GM21717 (cell line): ENCODE measurements around the gene MPP4.
"Not testable (repeated sequence)": the region's sequence is repeated elsewhere in the genome, so short reads cannot be mapped to it uniquely, and the experiment has no call there.

Experiments
- ATAC-seq: cut with Tn5 transposase; IDR thresholded peaks from one replicate; pipeline ENCODE4 v1.9.1; 2021; ENCODE audit warnings: mild to moderate bottlenecking, moderate library complexity; ENCODE audit not compliant: unreplicated experiment

Gene MPP4

GRCh38 chr2:201674794-201675193, 23.6 kb downstream of the MPP4 start:
- no peak for ATAC-seq

GRCh38 chr2:201674298-201674697, 24.1 kb downstream of the MPP4 start:
- ATAC-seq: no peak

DNA sequence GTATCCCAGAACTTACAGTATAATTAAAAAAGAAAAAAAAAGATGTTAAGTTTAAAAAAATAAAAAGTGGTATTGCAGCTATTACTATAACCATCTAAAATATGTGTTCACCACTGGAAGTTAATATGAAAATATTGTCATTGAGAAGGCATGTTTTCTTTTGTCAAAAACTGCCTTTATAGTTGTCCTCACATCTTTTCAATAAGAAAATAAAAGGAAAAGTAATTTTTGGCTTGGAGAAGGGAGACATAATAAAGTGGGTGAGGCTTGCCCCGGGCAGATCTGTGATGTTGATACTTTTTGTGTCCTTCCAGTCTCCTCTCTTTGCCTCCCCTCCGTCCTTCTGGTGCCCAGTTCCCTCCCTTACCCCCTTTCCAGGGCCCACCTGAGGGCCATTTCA, 24.9 kb downstream of the MPP4 start:
- no peak for ATAC-seq

DNA sequence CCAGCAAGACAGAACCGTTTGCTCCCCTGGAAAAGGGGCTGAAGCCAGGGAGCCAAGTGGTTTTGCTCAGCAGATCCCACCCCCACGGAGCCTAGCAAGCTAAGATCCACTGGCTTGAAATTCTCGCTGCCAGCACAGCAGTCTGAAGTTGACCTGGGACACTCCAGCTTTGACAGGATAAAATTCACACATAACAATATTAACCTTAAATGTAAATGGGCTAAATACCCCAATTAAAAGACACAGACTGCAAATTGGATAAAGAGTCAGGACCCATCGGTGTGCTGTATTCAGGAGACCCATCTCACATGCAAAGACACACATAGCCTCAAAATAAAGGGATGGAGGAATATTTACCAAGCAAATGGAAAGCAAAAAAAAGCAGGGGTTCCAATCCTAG, 27.2 kb downstream of the MPP4 start:
- ATAC-seq: not testable (repeated sequence)

DNA sequence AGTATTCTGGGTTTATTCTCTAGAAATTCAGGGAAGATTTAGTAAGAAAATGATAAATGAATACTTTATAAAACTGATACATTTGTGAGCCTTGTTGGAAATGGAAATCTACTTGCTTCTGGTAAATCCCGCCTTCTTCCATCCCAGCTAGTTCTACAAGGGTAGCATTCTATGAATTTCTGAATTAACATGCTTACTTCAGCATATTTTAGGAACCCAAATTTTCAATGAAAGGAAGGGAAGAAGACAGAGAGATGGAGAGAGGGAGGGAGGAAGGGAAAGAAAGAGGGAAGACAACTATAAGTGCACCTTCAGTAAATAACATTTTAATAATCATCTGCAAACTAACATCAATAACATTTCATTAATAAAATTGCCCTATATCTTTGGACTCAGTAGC, 28.6 kb downstream of the MPP4 start:
- ATAC-seq: no peak

- ATAC-seq: no peak
Observed at GRCh38 chr2:201668402-201668910, 30.0 kb downstream of the MPP4 start.

- ATAC-seq: no peak
Observed at GRCh38 chr2:201664334-201664733, 34.1 kb downstream of the MPP4 start.

- no peak for ATAC-seq
Observed at GRCh38 chr2:201661366-201661765, 37.1 kb downstream of the MPP4 start.

- no peak for ATAC-seq
Observed at GRCh38 chr2:201660293-201660895, 38.0 kb downstream of the MPP4 start.

DNA sequence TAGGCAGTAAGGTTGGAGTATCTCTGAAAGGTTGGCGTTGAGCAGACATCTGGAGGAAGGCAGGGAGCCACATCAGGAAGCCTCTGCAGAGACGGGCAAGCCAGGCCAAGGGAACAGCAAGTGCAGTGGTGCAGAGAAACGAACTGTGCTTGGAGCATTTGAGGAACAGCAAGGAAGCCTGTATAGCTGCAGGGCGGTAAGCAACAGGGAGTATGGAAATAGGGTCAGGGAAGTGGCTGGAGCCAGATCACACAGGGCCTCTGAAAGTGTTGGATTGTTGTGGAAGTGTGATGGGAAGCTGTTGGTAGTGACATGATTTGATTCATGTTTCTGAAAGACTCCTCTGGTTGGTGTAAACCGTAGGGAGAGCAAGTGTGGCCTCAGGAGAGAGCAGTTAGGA, 41.7 kb downstream of the MPP4 start:
- no peak for ATAC-seq

DNA sequence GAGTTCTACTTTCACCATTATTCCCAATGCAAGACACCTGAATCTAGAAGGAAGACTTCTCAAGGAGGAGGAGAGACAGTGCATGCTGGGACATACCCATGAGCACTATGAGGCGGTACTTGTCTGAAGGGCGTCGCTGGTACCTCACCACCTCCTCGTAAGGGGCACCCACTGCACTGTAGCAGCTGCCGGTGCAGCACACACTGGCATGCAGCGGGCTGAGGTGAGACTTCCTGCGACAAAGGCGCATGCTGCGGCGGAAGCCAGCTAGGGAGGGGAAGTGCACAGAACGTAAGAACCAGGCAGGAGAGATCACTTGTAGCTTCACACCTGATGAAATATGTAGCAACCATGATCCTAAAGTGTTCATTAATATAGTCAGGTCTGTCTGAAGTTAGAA, 42.3 kb downstream of the MPP4 start:
- no peak for ATAC-seq

- ATAC-seq: no peak
Observed at GRCh38 chr2:201654616-201655384, 43.6 kb downstream of the MPP4 start.

- no peak for ATAC-seq
Observed at GRCh38 chr2:201653221-201653620, 45.2 kb downstream of the MPP4 start.

DNA sequence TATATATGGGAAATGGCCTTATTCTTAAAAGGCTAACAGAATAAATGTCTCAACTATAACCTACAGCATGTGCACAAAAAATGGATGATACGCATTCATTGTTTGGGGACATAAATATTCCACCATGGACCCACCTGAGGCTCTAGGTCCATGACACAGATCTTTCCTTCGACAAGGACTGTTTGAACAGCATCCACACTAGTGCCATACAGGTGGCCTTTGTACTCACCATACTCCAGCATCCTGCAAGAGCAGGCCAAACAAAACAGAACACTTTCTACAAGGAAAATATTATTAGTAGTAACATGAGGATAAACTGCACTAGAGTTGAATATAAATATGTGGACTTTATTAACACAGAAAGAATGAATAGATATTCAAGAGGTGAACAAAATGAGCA, 49.0 kb downstream of the MPP4 start:
- ATAC-seq: no peak

GRCh38 chr2:201647431-201647830, 51.0 kb downstream of the MPP4 start:
- no peak for ATAC-seq

DNA sequence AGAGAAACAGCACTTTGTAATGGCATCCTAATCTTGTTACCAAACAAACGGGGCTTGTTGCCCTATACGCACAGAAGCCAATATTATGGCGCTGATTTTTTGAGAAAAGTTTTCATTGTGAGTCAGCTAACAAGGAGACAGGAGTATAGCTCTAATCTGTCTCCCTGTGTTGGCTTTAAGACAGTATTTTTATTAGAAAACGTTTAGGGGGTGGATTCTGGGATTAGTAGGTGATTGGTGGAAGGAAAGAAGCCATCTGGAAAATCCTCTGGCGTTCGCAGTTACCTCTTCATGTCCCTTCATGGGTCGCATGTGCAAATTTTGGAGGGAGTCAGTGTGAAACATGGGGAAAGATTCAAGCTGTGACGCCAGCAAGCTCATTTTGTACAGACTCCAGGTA, 54.4 kb downstream of the MPP4 start:
- no peak for ATAC-seq

DNA sequence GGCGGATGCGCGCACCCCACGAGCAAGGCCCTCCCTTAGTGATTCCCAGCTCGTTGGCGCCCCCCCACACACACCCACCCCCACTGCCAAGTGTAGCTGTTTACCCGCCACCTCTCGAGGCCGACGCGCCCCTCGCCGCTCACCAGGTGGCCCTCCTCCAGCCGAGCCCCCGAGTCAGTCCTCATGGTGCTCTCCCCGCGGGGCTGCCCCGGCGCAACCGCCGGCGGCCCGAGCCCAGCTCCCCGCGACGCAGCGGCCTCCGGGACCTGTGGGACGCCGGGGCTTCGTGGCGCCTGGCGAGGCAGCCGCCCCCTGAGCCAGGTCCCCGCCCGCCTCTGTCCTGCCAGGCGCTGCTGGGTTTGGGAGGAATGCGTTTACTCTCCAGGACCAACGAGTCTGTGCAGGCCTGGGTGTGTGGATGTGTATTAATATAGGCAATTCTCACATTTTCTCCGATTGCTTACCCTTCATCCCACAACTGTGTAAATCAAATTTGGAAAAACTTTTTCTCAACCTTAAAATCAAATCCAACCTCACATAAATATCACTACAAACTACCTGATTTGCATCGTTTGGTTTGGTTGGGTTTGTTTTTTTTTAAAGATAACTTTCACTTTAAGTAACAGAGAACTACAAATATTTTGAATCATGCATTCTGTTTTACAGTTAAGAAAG, 55.1 kb downstream of the MPP4 start, which contains the start of gene TMEM237:
TSS of gene TMEM237 (minus strand) at position 288 of the 675 bp plus-strand sequence. CDS start at position 185, 103 bp downstream.
- peak; percentile 39 for ATAC-seq

DNA sequence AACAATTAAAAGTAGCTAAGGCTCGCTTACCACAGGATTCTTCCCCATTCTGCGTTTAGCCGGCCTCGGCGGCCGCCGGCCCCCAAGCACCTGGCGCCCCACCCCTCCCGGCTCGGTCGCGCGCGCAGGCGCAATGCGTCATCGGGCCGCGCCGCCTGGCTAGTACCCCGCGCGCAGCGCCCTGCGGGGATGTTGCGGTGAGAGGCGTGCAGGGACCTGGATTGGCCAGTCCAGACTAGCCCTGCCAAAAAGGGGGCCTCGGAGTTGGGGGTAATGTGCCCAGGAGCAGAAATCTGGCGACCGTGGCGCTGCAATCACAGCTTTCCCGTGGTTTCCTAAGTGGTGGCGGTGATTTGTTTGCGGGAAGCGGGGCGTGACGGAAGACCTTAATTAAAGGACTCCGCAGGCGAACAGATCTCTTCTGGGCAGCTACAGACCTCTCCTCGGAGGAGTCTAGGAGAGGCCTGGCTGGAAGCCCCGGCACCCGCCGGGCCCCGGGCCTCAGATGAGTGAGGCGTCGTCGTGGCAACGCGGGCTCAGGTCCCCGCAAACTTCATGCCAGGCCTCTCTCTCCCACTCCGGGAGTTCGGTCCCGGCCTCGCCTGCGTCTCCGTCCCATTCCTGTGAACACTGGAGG, 55.7 kb downstream of the MPP4 start:
- peak; percentile 83 for ATAC-seq

DNA sequence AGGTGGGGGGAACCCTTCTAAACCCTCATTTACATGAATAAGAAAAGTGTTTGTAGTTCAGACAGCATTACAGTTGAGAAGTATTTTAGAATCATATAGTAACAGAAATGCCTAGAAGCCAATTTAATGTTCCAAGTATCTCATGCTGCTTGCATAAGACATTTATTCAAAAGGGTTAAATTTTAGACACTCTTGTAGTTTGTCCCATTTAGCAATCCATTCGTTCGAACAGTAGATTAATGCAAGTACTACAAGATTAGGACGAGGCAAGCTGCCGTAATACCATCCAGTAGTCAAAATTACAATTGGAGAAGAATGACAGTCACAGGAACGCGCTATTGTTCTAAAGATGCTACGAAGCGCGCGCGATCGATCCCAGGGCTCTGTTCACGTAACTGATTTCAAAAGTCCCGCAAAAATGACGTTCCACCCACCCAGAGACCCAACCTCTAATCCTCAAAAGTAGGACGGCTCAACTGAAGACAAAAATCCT, 56.3 kb downstream of the MPP4 start:
- ATAC-seq: peak; percentile 44

DNA sequence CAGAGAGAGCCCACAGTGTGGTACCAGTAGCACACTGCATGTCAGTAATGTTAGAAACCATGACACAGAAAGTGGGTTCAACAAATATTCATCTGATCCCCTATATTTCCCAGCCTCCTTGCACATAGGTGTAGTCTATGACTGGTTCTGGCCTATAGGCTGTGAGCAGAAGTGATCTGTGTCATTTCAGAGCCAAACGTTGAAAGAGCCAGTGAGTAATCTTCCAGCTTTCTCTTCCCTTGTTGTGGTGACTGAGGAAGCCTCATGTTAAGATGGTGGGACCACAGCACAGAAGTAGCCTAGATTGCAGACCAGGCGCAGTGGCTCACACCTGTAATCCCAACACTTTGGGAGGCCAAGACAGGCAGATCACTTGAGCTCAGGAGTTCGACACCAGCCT, 59.2 kb downstream of the MPP4 start:
- no peak for ATAC-seq

DNA sequence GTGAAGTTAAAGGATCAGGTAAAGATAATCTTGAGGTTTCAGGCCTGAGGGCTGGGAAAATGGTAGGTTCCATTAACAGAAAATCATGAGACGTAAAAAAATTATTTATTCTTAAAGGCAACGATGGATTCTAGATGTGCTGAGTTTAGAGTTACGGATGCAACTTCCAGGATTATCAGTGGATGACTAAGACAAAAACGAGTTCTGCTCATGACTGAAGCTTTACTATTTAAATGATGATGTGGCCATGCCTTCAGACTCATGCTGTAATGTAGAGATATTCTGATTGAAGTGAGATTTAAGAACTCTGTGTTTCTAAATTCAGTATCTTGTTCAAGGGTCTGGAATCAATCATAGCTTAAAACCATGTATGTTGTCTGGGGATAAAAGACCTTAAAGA, 60.1 kb downstream of the MPP4 start:
- ATAC-seq: no peak
